Activated T-cell treated with anti-CD3 and anti-CD28 coated beads, Interleukin-2, amount 50 U/mL, for 4 hours (primary cell): ENCODE measurements around the gene CYP4Z1. TPM values are rescaled to one million over a fixed set of nuclear protein-coding genes. Genes with fewer than 3 reads are reported as not detected.
"Not testable (repeated sequence)": the region's sequence is repeated elsewhere in the genome, so short reads cannot be mapped to it uniquely, and the experiment has no call there.

ENCODE experiments used
- ATAC-seq, 2 donors: fragments of 200-7000 bp; cut with Tn5 transposase; one replicate each; pipeline ENCODE4 v1.10.0; 2021
- DNase-seq: peaks from one replicate; pipeline ENCODE4 v3.0.0-alpha.2; 2020
- H3K27me3 Mint-ChIP-seq: one replicate; pipeline ENCODE4 v1.8.0; 2021; ENCODE audit warnings: low read depth, mixed read lengths
- H3K36me3 Mint-ChIP-seq: one replicate; pipeline ENCODE4 v1.8.0; 2022; ENCODE audit warnings: mixed read lengths; ENCODE audit not compliant: insufficient read depth
- H3K4me1 Mint-ChIP-seq: one replicate; pipeline ENCODE4 v1.8.0; 2021; ENCODE audit warnings: low read depth, mixed read lengths
- H3K4me3 Mint-ChIP-seq: one replicate; pipeline ENCODE4 v1.8.0; 2021; ENCODE audit warnings: mild to moderate bottlenecking, moderate library complexity, mixed read lengths
- H3K9me3 Mint-ChIP-seq: one replicate; pipeline ENCODE4 v1.8.0; 2021; ENCODE audit warnings: mixed read lengths
- total RNA-seq, 3 donors: library from RNA; stranded (reverse); gene quantifications; one replicate each; pipeline ENCODE4 v1.2.1, GENCODE V29; 2021

Gene CYP4Z1
- total RNA-seq, 3 donors from 2014 or later: not detected

- H3K4me1 Mint-ChIP-seq, H3K4me3 Mint-ChIP-seq, H3K27me3 Mint-ChIP-seq, ATAC-seq, H3K9me3 Mint-ChIP-seq, DNase-seq, H3K36me3 Mint-ChIP-seq: not testable (repeated sequence)
These were observed 76.6 kb downstream of the CYP4Z1 start for GRCh38 chr1:47143654-47144053.

GRCh38 chr1:47146495-47146894, 79.5 kb downstream of the CYP4Z1 start:
- not testable (repeated sequence) for DNase-seq

GRCh38 chr1:47147047-47147785, 80.2 kb downstream of the CYP4Z1 start:
- H3K36me3 Mint-ChIP-seq: no peaks in the 10 kb centered on the region
- H3K9me3 Mint-ChIP-seq: no peaks in the 10 kb centered on the region
- ATAC-seq (no peak), DNase-seq (no peak)
- no peaks in the 10 kb centered on the region for H3K4me1 Mint-ChIP-seq
- no peak overlapping the region for H3K4me3 Mint-ChIP-seq
- H3K27me3 Mint-ChIP-seq: peaks cover 19% of the 10 kb centered on the region

More at GRCh38 chr1:47146495-47146894, 79.5 kb downstream of the CYP4Z1 start:
- H3K9me3 Mint-ChIP-seq, H3K4me1 Mint-ChIP-seq, H3K36me3 Mint-ChIP-seq, H3K4me3 Mint-ChIP-seq, ATAC-seq: not testable (repeated sequence)
- peaks cover 16% of the 10 kb centered on the region for H3K27me3 Mint-ChIP-seq

GRCh38 chr1:47149162-47149561, 82.1 kb downstream of the CYP4Z1 start:
- DNase-seq, ATAC-seq, H3K9me3 Mint-ChIP-seq, H3K36me3 Mint-ChIP-seq, H3K4me3 Mint-ChIP-seq, H3K4me1 Mint-ChIP-seq: not testable (repeated sequence)
- H3K27me3 Mint-ChIP-seq: peaks cover 28% of the 10 kb centered on the region

GRCh38 chr1:47156457-47156856, 89.4 kb downstream of the CYP4Z1 start:
- not testable (repeated sequence) for DNase-seq, ATAC-seq, H3K4me3 Mint-ChIP-seq, H3K36me3 Mint-ChIP-seq, H3K4me1 Mint-ChIP-seq
- Mint-ChIP-seq H3K27me3 (peaks cover 32% of the 10 kb centered on the region), H3K9me3 (peaks cover 12% of the 10 kb centered on the region)

- not testable (repeated sequence) for ATAC-seq, DNase-seq, H3K36me3 Mint-ChIP-seq, H3K4me1 Mint-ChIP-seq, H3K4me3 Mint-ChIP-seq
- H3K27me3 Mint-ChIP-seq: peaks cover 33% of the 10 kb centered on the region
- peaks cover 12% of the 10 kb centered on the region for H3K9me3 Mint-ChIP-seq
These were observed 90.9 kb downstream of the CYP4Z1 start for GRCh38 chr1:47157957-47158356.

- H3K36me3 Mint-ChIP-seq: no peaks in the 10 kb centered on the region
These were observed 93.7 kb downstream of the CYP4Z1 start for GRCh38 chr1:47160716-47161115.

GRCh38 chr1:47161298-47162040, 94.4 kb downstream of the CYP4Z1 start:
- peaks cover 34% of the 10 kb centered on the region for H3K27me3 Mint-ChIP-seq
- no peaks in the 10 kb centered on the region for H3K36me3 Mint-ChIP-seq
- no peaks in the 10 kb centered on the region for H3K9me3 Mint-ChIP-seq
- no peak overlapping the region for H3K4me3 Mint-ChIP-seq
- ATAC-seq (no peak), DNase-seq (no peak)
- H3K4me1 Mint-ChIP-seq: no peaks in the 10 kb centered on the region

More at GRCh38 chr1:47160716-47161115, 93.7 kb downstream of the CYP4Z1 start:
- H3K4me1 Mint-ChIP-seq: no peaks in the 10 kb centered on the region
- DNase-seq (no peak), ATAC-seq (no peak)
- H3K4me3 Mint-ChIP-seq: no peak overlapping the region
- peaks cover 4% of the 10 kb centered on the region for H3K9me3 Mint-ChIP-seq
- H3K27me3 Mint-ChIP-seq: peaks cover 35% of the 10 kb centered on the region

GRCh38 chr1:47164552-47164951, 97.5 kb downstream of the CYP4Z1 start:
- peaks cover 44% of the 10 kb centered on the region for H3K27me3 Mint-ChIP-seq
- H3K36me3 Mint-ChIP-seq: no peaks in the 10 kb centered on the region
- H3K4me1 Mint-ChIP-seq: no peaks in the 10 kb centered on the region
- no peaks in the 10 kb centered on the region for H3K9me3 Mint-ChIP-seq
- DNase-seq (no peak), ATAC-seq (no peak)
- H3K4me3 Mint-ChIP-seq: no peak overlapping the region

Other genes with a start within 250 kb of the CYP4Z1 start
- under 1 TPM in 1 of 3 donors, not detected in 2; 0.30 TPM for gene CYP4A11, start 125.8 kb upstream of the CYP4Z1 start, total RNA-seq
- gene CYP4X1, start 43.6 kb upstream of the CYP4Z1 start, total RNA-seq: not detected
- gene CYP4A22, start 70.2 kb downstream of the CYP4Z1 start, total RNA-seq: not detected
- gene PDZK1IP1, start 122.8 kb downstream of the CYP4Z1 start, total RNA-seq: not detected
- under 1 TPM; 0.05 to 0.14 (median 0.11) TPM for gene TAL1, start 165.0 kb downstream of the CYP4Z1 start, total RNA-seq
- gene STIL, start 246.9 kb downstream of the CYP4Z1 start, total RNA-seq: 1 to 10 TPM; 7.3 to 9.2 (median 7.6) TPM